ENCODE results near the gene SLC25A47.

- TF ChIP-seq POLR2AphosphoS5 (IDR thresholded peaks at IDR 0.05; ENCODE audit: low read depth, low read length) (no peak), POLR2A (IDR thresholded peaks at IDR 0.05; ENCODE audit: low read depth, low read length) (no peak), TAF1 (IDR thresholded peaks at IDR 0.05; ENCODE audit: borderline replicate concordance, low read depth, low read length) (no peak)
Observed at GRCh38 chr14:100304825-100305323, 18.3 kb upstream of the SLC25A47 start.

Data from GM12892 (cell line).